Measurements from ENCODE around the gene BBS7. TPM values are rescaled to one million over a fixed set of nuclear protein-coding genes. Genes with fewer than 3 reads are reported as not detected.

Gene BBS7
- total and polyA plus RNA-seq, 4 donors = 8.6 to 22.1 (median 10.8) TPM

GRCh38 chr4:121792966-121793365, 77.3 kb downstream of the BBS7 start:
- 91 to 96% methylated on average over 2 of the region's 2 CpGs for WGBS, 2 donors
- Histone ChIP-seq H3K4me3 (no peak overlapping the region), H3K36me3 (ENCODE audit: control insufficient read depth in 4 of 4, insufficient read depth in 4 of 4, low read length in 4 of 4) (no peaks in the 10 kb centered on the region), H3K4me1 (ENCODE audit: control insufficient read depth in 5 of 5, insufficient read depth in 5 of 5, low read length in 5 of 5) (peaks cover 0 to 11% (median 0%) of the 10 kb centered on the region in 5 donors), H3K9ac (ENCODE audit: insufficient read depth in 1 of 2, low read length in 2 of 2) (no peak overlapping the region), H3K9me3 (ENCODE audit: control insufficient read depth in 4 of 4, insufficient read depth in 3 of 4, low read length in 3 of 4) (no peaks in the 10 kb centered on the region), H3K27ac (ENCODE audit: low read depth in 1 of 2, low read length in 1 of 2) (no peak overlapping the region), H3K27me3 (ENCODE audit: control insufficient read depth in 3 of 3, insufficient read depth in 3 of 3, low read length in 2 of 3) (no peaks in the 10 kb centered on the region)
- TF ChIP-seq CTCF (IDR thresholded peaks at IDR 0.05; ENCODE audit: control extremely low read depth, extremely low read depth) = no peak
- no peak for ATAC-seq (ENCODE audit: insufficient read depth, low FRiP score)
- DNase-seq = no peak

- ATAC-seq (ENCODE audit: insufficient read depth, low FRiP score) (no peak), DNase-seq (no peak)
- H3K4me1 ChIP-seq (ENCODE audit: control insufficient read depth in 5 of 5, insufficient read depth in 5 of 5, low read length in 5 of 5) = peaks cover 0 to 11% (median 0%) of the 10 kb centered on the region in 5 donors
- no peaks in the 10 kb centered on the region for H3K27me3 ChIP-seq (ENCODE audit: control insufficient read depth in 3 of 3, insufficient read depth in 3 of 3, low read length in 2 of 3)
- H3K4me3 ChIP-seq = no peak overlapping the region
- H3K9me3 ChIP-seq (ENCODE audit: control insufficient read depth in 4 of 4, insufficient read depth in 3 of 4, low read length in 3 of 4) = no peaks in the 10 kb centered on the region
- H3K27ac ChIP-seq (ENCODE audit: low read depth in 1 of 2, low read length in 1 of 2) = no peak overlapping the region
- H3K9ac ChIP-seq (ENCODE audit: insufficient read depth in 1 of 2, low read length in 2 of 2) = no peak overlapping the region
- TF ChIP-seq CTCF (IDR thresholded peaks at IDR 0.05; ENCODE audit: control extremely low read depth, extremely low read depth) = no peak
- H3K36me3 ChIP-seq (ENCODE audit: control insufficient read depth in 4 of 4, insufficient read depth in 4 of 4, low read length in 4 of 4) = no peaks in the 10 kb centered on the region
- WGBS, 2 donors = 88 to 92% methylated on average over 5 of the region's 5 CpGs
These were observed 78.8 kb downstream of the BBS7 start for GRCh38 chr4:121791481-121791880.

- Histone ChIP-seq H3K4me1 (ENCODE audit: control insufficient read depth in 5 of 5, insufficient read depth in 5 of 5, low read length in 5 of 5) (peaks cover 0 to 6% (median 0%) of the 10 kb centered on the region in 5 donors), H3K9ac (ENCODE audit: insufficient read depth in 1 of 2, low read length in 2 of 2) (no peak overlapping the region), H3K4me3 (no peak overlapping the region), H3K9me3 (ENCODE audit: control insufficient read depth in 4 of 4, insufficient read depth in 3 of 4, low read length in 3 of 4) (no peaks in the 10 kb centered on the region), H3K27me3 (ENCODE audit: control insufficient read depth in 3 of 3, insufficient read depth in 3 of 3, low read length in 2 of 3) (no peaks in the 10 kb centered on the region), H3K27ac (ENCODE audit: low read depth in 1 of 2, low read length in 1 of 2) (no peak overlapping the region), H3K36me3 (ENCODE audit: control insufficient read depth in 4 of 4, insufficient read depth in 4 of 4, low read length in 4 of 4) (no peaks in the 10 kb centered on the region)
- no peak for TF ChIP-seq CTCF (IDR thresholded peaks at IDR 0.05; ENCODE audit: control extremely low read depth, extremely low read depth)
- no peak for ATAC-seq (ENCODE audit: insufficient read depth, low FRiP score)
- peak in 1 of 3 donors; percentile 6 for DNase-seq
These were observed 79.3 kb downstream of the BBS7 start for GRCh38 chr4:121790976-121791375.
